ENCODE data around the gene KLHDC1.
"Not testable (repeated sequence)": the region's sequence is repeated elsewhere in the genome, so short reads cannot be mapped to it uniquely, and the experiment has no call there.

KLHDC1 gene

DNA sequence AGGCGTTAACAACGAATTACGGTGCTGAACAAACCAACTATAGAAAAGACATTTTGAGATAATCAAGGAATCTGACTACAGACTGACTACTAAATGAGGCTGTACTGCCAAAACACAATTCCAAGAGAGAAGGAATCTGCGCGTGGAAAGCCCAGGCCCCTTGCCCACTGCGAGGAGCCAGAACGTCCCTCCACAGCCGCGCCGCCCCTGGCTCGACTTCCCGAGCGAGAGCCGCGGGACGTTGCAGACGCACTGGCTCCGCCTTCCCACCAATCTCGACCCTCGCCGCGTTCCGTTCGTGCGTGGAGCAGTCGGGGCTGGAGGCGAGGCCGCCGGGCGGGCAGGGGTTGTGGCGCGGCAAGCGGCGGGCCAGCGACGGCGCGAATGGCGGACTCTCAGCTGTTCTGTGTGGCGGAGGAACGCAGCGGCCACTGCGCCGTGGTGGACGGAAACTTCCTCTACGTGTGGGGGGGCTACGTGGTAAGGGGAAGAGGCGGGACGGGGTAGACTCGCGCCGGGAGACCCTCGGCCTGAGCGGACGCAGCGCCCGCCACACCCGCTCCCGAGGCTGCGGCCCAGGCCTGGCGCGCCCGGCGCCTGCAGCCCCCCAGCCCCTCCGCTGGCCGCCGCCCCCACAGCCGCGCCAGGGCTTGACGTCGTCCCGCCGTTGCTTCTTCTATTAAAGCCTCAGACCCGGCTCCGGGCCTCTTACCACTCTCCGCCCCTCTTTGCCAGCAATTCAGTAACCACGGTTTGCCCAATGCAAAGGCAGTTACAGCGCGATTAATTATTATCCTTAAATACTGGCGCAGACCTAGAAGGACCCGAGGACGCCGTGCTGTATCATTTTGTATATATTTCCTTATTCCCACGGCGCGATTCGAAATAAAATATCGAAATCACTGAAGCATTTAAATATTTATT is at the start of gene KLHDC1:
TSS of gene KLHDC1 (plus strand) at position 310 of the 924 bp plus-strand sequence. CDS start at position 385, 75 bp downstream.
- peak; percentile 45 for DNase-seq (ENCODE audit: extremely low spot score, insufficient read length, low read depth)
- FAIRE-seq: peak; percentile 75

DNA sequence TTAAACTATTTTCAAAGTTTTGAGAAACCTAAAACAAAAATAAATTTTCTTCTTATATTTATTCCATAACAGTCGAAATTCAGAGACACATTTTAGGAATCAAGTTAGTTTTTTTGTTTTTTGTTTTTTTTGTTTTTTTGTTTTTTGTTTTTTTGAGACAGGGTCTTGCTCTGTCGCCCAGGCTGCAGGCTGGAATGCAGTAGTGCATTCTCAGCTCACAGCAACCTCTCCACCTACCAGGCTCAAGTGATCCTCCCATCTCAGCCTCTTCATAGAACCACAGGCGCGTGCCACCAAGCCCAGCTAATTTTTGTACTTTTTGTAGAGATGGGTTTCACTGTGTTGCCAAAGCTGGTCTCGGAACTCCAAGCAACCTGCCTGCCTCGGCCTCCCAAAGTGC is 39.4 kb upstream of the KLHDC1 start:
- DNase-seq (ENCODE audit: extremely low spot score, insufficient read length, low read depth) (no peak), FAIRE-seq (no peak)

GRCh38 chr14:49654511-49654910 is 38.4 kb upstream of the KLHDC1 start:
- DNase-seq (ENCODE audit: extremely low spot score, insufficient read length, low read depth) (no peak), FAIRE-seq (no peak)

- DNase-seq (ENCODE audit: extremely low spot score, insufficient read length, low read depth); FAIRE-seq: not testable (repeated sequence)
Measured at GRCh38 chr14:49657500-49657899, 35.4 kb upstream of the KLHDC1 start.

GRCh38 chr14:49659526-49660455 is 33.1 kb upstream of the KLHDC1 start:
- DNase-seq (ENCODE audit: extremely low spot score, insufficient read length, low read depth) (no peak), FAIRE-seq (no peak)

- DNase-seq (ENCODE audit: extremely low spot score, insufficient read length, low read depth) (no peak), FAIRE-seq (no peak)
Measured at GRCh38 chr14:49670475-49670874, 22.4 kb upstream of the KLHDC1 start.

- FAIRE-seq: no peak
- DNase-seq (ENCODE audit: extremely low spot score, insufficient read length, low read depth): no peak
Measured at GRCh38 chr14:49673586-49673985, 19.3 kb upstream of the KLHDC1 start.

GRCh38 chr14:49677643-49678042 is 15.3 kb upstream of the KLHDC1 start:
- DNase-seq (ENCODE audit: extremely low spot score, insufficient read length, low read depth) (no peak), FAIRE-seq (no peak)

DNA sequence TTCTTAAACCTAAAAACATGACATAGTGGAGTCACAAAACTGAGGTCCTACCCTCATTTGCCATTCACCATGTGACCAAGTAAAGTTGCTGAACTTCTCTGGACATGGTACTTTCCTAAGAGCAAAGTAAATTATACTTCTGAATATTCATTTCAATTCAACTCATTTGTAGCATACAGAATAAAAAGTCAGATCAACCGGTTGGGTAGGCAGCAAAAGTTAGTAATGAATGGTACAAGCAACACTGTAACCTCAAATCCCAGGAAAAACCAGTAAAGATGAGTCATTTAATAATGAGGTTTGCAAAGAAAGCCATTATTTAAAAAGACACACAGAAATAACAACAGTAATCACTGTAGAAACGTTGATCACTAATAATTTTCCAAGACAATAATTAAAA is 13.6 kb upstream of the KLHDC1 start:
- FAIRE-seq: no peak

GRCh38 chr14:49686425-49686824 is 6.5 kb upstream of the KLHDC1 start:
- no peak for DNase-seq (ENCODE audit: extremely low spot score, insufficient read length, low read depth)
- FAIRE-seq: no peak

More for the DNA sequence above, 13.6 kb upstream of the KLHDC1 start:
- DNase-seq (ENCODE audit: extremely low spot score, insufficient read length, low read depth): no peak

- DNase-seq (ENCODE audit: extremely low spot score, insufficient read length, low read depth) (peak; percentile 67), FAIRE-seq (peak; percentile 83)
Measured at GRCh38 chr14:49687942-49688700, 4.8 kb upstream of the KLHDC1 start, which contains the start of gene POLE2. Gene POLE2, minus strand, starts transcription at chr14:49688214. Its CDS starts 11 bp downstream, at chr14:49688203.

- FAIRE-seq (no peak), DNase-seq (ENCODE audit: extremely low spot score, insufficient read length, low read depth) (no peak)
Measured at GRCh38 chr14:49688701-49689030, 4.3 kb upstream of the KLHDC1 start.

DNA sequence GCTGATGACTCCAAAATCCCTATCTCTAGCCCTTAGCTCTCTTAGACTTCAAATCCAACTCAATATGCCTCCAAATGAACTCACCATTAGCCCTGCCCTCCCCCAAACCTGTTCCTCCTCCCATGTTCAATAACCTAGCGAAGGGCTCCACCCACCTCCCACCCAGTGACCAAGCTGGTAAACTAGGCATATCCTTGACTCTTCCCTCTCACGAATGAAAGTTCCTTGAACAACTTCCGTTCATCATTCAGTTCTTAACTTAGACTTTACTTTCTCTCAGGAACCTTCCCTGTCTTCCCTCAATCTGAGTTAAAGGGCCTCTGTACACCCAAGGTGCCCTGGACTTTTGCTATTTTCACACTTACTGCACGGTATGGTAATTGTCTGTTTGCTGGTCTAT is 1.9 kb upstream of the KLHDC1 start:
- FAIRE-seq (no peak), DNase-seq (ENCODE audit: extremely low spot score, insufficient read length, low read depth) (no peak)

GRCh38 chr14:49692193-49692757 is 645 bp upstream of the KLHDC1 start:
- FAIRE-seq (no peak), DNase-seq (ENCODE audit: extremely low spot score, insufficient read length, low read depth) (no peak)

GRCh38 chr14:49693735-49694124 is 810 bp downstream of the KLHDC1 start:
- FAIRE-seq; DNase-seq (ENCODE audit: extremely low spot score, insufficient read length, low read depth): not testable (repeated sequence)

GRCh38 chr14:49702725-49703124 is 9.8 kb downstream of the KLHDC1 start:
- no peak for FAIRE-seq
- no peak for DNase-seq (ENCODE audit: extremely low spot score, insufficient read length, low read depth)

DNA sequence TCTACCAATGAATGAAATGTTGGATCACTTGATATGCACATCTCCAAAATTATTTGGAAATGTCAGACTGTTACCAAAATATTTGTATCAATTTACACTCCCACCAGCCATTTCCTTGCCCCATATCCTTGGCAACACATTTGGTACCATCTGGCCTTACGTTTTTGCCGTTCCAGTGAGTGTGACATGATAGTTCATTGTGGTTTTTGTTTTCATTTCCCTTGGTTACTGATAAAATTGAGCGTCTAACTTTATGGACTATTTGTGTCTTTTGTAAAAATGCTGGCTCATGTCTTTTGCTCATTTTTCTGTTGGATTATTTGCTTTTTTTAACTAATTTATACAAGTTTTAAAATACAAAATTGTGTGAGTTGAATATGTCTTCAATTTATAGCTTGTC is 11.0 kb downstream of the KLHDC1 start:
- DNase-seq (ENCODE audit: extremely low spot score, insufficient read length, low read depth) (no peak), FAIRE-seq (no peak)

DNA sequence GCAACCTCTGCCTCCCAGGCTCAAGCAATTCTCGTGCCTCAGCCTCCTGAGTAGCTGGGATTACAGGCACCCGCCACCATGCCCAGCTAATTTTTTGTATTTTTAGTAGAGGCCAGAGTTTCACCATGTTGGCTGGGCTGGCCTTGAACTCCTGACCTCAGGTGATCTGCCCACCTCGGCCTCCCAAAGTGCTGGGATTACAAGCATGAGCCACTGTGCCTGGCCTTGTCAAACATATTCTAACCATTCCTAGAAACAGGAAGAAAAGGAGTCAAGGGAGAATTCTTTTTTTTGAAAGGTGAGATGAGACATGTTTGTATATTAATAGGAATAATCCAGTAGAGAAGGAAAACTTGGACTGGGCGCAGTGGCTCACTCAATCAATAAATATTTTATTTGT is 11.6 kb downstream of the KLHDC1 start:
- DNase-seq (ENCODE audit: extremely low spot score, insufficient read length, low read depth); FAIRE-seq: not testable (repeated sequence)

- not testable (repeated sequence) for DNase-seq (ENCODE audit: extremely low spot score, insufficient read length, low read depth)
Measured at GRCh38 chr14:49710993-49711392, 18.1 kb downstream of the KLHDC1 start.

GRCh38 chr14:49720744-49721143 is 27.8 kb downstream of the KLHDC1 start:
- DNase-seq (ENCODE audit: extremely low spot score, insufficient read length, low read depth) (no peak), FAIRE-seq (no peak)

More at GRCh38 chr14:49710993-49711392, 18.1 kb downstream of the KLHDC1 start:
- FAIRE-seq: not testable (repeated sequence)

Measured in GM18507 (cell line).